Endothelial cell (in vitro differentiated cells): ENCODE data around the gene LPIN1. TPM values are rescaled to one million over a fixed set of nuclear protein-coding genes. Genes with fewer than 3 reads are reported as not detected.

Experiments used
- DNase-seq: peaks from one replicate; pipeline ENCODE4 v3.0.0; 2021; ENCODE audit warnings: low spot score
- H3K27ac Mint-ChIP-seq: one replicate; pipeline ENCODE4 v1.8.0; 2021; ENCODE audit warnings: mixed read lengths, inconsistent platforms; ENCODE audit not compliant: unreplicated experiment
- H3K27me3 Mint-ChIP-seq: one replicate; pipeline ENCODE4 v1.8.0; 2021; ENCODE audit warnings: mild to moderate bottlenecking, moderate library complexity, mixed read lengths, inconsistent platforms; ENCODE audit not compliant: unreplicated experiment
- H3K36me3 Mint-ChIP-seq: one replicate; pipeline ENCODE4 v1.8.0; 2021; ENCODE audit warnings: mild to moderate bottlenecking, low read depth, mixed read lengths, inconsistent platforms; ENCODE audit not compliant: unreplicated experiment
- H3K4me1 Mint-ChIP-seq: one replicate; pipeline ENCODE4 v1.8.0; 2021; ENCODE audit warnings: mild to moderate bottlenecking, mixed read lengths, inconsistent platforms; ENCODE audit not compliant: unreplicated experiment
- H3K4me3 Mint-ChIP-seq: one replicate; pipeline ENCODE4 v1.8.0; 2021; ENCODE audit warnings: mild to moderate bottlenecking, mixed read lengths, inconsistent platforms; ENCODE audit not compliant: unreplicated experiment
- H3K9me3 Mint-ChIP-seq: one replicate; pipeline ENCODE4 v1.8.0; 2021; ENCODE audit warnings: mixed read lengths, inconsistent platforms; ENCODE audit not compliant: unreplicated experiment
- CTCF ChIP-seq: fragments of 200-600 bp; sonication (generic); IDR thresholded peaks from one replicate; pipeline ENCODE4 v1.5.0; 2021; ENCODE audit warnings: antibody characterized with exemption; ENCODE audit not compliant: unreplicated experiment
- total RNA-seq: library from RNA; stranded (reverse); fragmentation: NEBNext Ultra II Directional; extraction: Animal tissue kit (Norgen Biotek cat#: 25700); gene quantifications from one replicate; pipeline ENCODE4 v1.2.1, GENCODE V29; 2021; ENCODE audit not compliant: unreplicated experiment

Gene LPIN1
- total RNA-seq, 1 donor from 2014 or later, result 16.4 TPM

GRCh38 chr2:11710210-11710609 is 36.2 kb upstream of the LPIN1 start:
- DNase-seq, result no peak
- H3K27ac Mint-ChIP-seq, result no peak overlapping the region

GRCh38 chr2:11710632-11711353 is 35.6 kb upstream of the LPIN1 start:
- peaks cover 12% of the 10 kb centered on the region for H3K27me3 Mint-ChIP-seq
- no peak overlapping the region for H3K4me3 Mint-ChIP-seq
- no peak for DNase-seq
- no peak overlapping the region for H3K27ac Mint-ChIP-seq
- no peaks in the 10 kb centered on the region for H3K9me3 Mint-ChIP-seq
- H3K36me3 Mint-ChIP-seq, result no peaks in the 10 kb centered on the region
- H3K4me1 Mint-ChIP-seq, result peaks cover 3% of the 10 kb centered on the region
- TF ChIP-seq CTCF, result no peak

More at GRCh38 chr2:11710210-11710609, 36.2 kb upstream of the LPIN1 start:
- H3K9me3 Mint-ChIP-seq, result no peaks in the 10 kb centered on the region
- H3K4me1 Mint-ChIP-seq, result peaks cover 3% of the 10 kb centered on the region
- H3K4me3 Mint-ChIP-seq, result no peak overlapping the region
- TF ChIP-seq CTCF, result no peak
- peaks cover 10% of the 10 kb centered on the region for H3K27me3 Mint-ChIP-seq
- H3K36me3 Mint-ChIP-seq, result no peaks in the 10 kb centered on the region

GRCh38 chr2:11711354-11711716 is 35.1 kb upstream of the LPIN1 start:
- Mint-ChIP-seq H3K4me1 (peaks cover 3% of the 10 kb centered on the region), H3K4me3 (no peak overlapping the region), H3K9me3 (no peaks in the 10 kb centered on the region), H3K27me3 (peaks cover 14% of the 10 kb centered on the region), H3K27ac (no peak overlapping the region), H3K36me3 (no peaks in the 10 kb centered on the region)
- DNase-seq, result no peak
- TF ChIP-seq CTCF, result no peak

- Mint-ChIP-seq H3K9me3 (no peaks in the 10 kb centered on the region), H3K27ac (no peak overlapping the region), H3K4me1 (peaks cover 3% of the 10 kb centered on the region), H3K27me3 (peaks cover 14% of the 10 kb centered on the region), H3K4me3 (no peak overlapping the region), H3K36me3 (no peaks in the 10 kb centered on the region)
- no peak for TF ChIP-seq CTCF
- no peak for DNase-seq
These were observed 34.7 kb upstream of the LPIN1 start for GRCh38 chr2:11711751-11712150.

GRCh38 chr2:11712866-11713265 is 33.6 kb upstream of the LPIN1 start:
- H3K36me3 Mint-ChIP-seq, result no peaks in the 10 kb centered on the region
- H3K4me1 Mint-ChIP-seq, result no peaks in the 10 kb centered on the region
- H3K9me3 Mint-ChIP-seq, result no peaks in the 10 kb centered on the region
- H3K27ac Mint-ChIP-seq, result no peak overlapping the region
- no peak for TF ChIP-seq CTCF
- peaks cover 11% of the 10 kb centered on the region for H3K27me3 Mint-ChIP-seq
- no peak overlapping the region for H3K4me3 Mint-ChIP-seq
- DNase-seq, result no peak
